Astrocyte (in vitro differentiated cells and primary cell): ENCODE data around the gene DCST1. TPM values are rescaled to one million over a fixed set of nuclear protein-coding genes. Genes with fewer than 3 reads are reported as not detected.

Experiments
- DNase-seq: peaks from one replicate; pipeline ENCODE4 v3.0.0-alpha.2; 2010; ENCODE audit warnings: low read depth
- FAIRE-seq: peaks from 2 replicates; lab custom pipeline; 2011; peaks lifted over from hg19 to GRCh38; lab: Jason Lieb, UNC
- H2AFZ ChIP-seq: 2 replicates; pipeline ENCODE4 v1.6.0; 2012; ENCODE audit warnings: low read depth, low read length, inconsistent platforms
- H3K27ac ChIP-seq: 2 replicates; pipeline ENCODE4 v1.5.1; 2011; ENCODE audit warnings: low read depth, low read length, inconsistent platforms
- H3K27me3 ChIP-seq: 2 replicates; pipeline ENCODE4 v1.6.0; 2011; ENCODE audit warnings: low read length, inconsistent platforms; ENCODE audit not compliant: insufficient read depth
- H3K36me3 ChIP-seq: 2 replicates; pipeline ENCODE4 v1.5.1; 2011; ENCODE audit warnings: low read length, inconsistent platforms; ENCODE audit not compliant: insufficient read depth
- H3K4me1 ChIP-seq: 2 replicates; pipeline ENCODE4 v1.5.1; 2011; ENCODE audit warnings: low read length, inconsistent platforms; ENCODE audit not compliant: insufficient read depth
- H3K4me2 ChIP-seq: 2 replicates; pipeline ENCODE4 v1.6.0; 2012; ENCODE audit warnings: low read length, inconsistent platforms
- H3K4me3 ChIP-seq: 2 replicates; pipeline ENCODE4 v1.5.1; 2011; ENCODE audit warnings: low read depth, mild to moderate bottlenecking, low read length, inconsistent platforms; ENCODE audit not compliant: insufficient read depth
- H3K79me2 ChIP-seq: 2 replicates; pipeline ENCODE4 v1.6.0; 2012; ENCODE audit warnings: mild to moderate bottlenecking, low read length, inconsistent platforms; ENCODE audit not compliant: insufficient read depth
- H3K9ac ChIP-seq: 2 replicates; pipeline ENCODE4 v1.6.0; 2012; ENCODE audit warnings: mild to moderate bottlenecking, low read length, inconsistent platforms
- H3K9me3 ChIP-seq: 2 replicates; pipeline ENCODE4 v1.5.1; 2012; ENCODE audit warnings: low read depth, mild to moderate bottlenecking, low read length, inconsistent platforms; ENCODE audit not compliant: insufficient read depth
- H4K20me1 ChIP-seq: 2 replicates; pipeline ENCODE4 v1.6.0; 2012; ENCODE audit warnings: low read length, inconsistent platforms; ENCODE audit not compliant: insufficient read depth
- H3K27ac Mint-ChIP-seq: one replicate; pipeline ENCODE4 v1.8.0; 2021; ENCODE audit warnings: mild to moderate bottlenecking, mixed read lengths; ENCODE audit not compliant: unreplicated experiment
- H3K27me3 Mint-ChIP-seq: one replicate; pipeline ENCODE4 v1.8.0; 2021; ENCODE audit warnings: low read depth, mixed read lengths; ENCODE audit not compliant: unreplicated experiment
- H3K36me3 Mint-ChIP-seq: one replicate; pipeline ENCODE4 v1.8.0; 2021; ENCODE audit warnings: low read depth, mixed read lengths; ENCODE audit not compliant: unreplicated experiment
- H3K4me1 Mint-ChIP-seq: one replicate; pipeline ENCODE4 v1.8.0; 2021; ENCODE audit warnings: low read depth, mixed read lengths; ENCODE audit not compliant: unreplicated experiment
- H3K4me3 Mint-ChIP-seq: one replicate; pipeline ENCODE4 v1.8.0; 2021; ENCODE audit warnings: mild to moderate bottlenecking, moderate library complexity, mixed read lengths; ENCODE audit not compliant: unreplicated experiment
- H3K9me3 Mint-ChIP-seq: one replicate; pipeline ENCODE4 v1.8.0; 2021; ENCODE audit warnings: mild to moderate bottlenecking, mixed read lengths; ENCODE audit not compliant: unreplicated experiment
- CTCF ChIP-seq: IDR thresholded peaks from 2 replicates; pipeline ENCODE4 v1.5.1; 2011; ENCODE audit warnings: low read depth, mild to moderate bottlenecking, inconsistent platforms, low read length, moderate library complexity; ENCODE audit not compliant: insufficient read depth
- EZH2 ChIP-seq: IDR thresholded peaks from 2 replicates; pipeline ENCODE4 v1.6.1; 2012; ENCODE audit warnings: mild to moderate bottlenecking, low read length, inconsistent platforms; ENCODE audit not compliant: insufficient read depth
- total RNA-seq: library from RNA; stranded (reverse); gene quantifications from 2 replicates; pipeline ENCODE4 v1.2.1, GENCODE V29; 2021

The DCST1 gene
- total RNA-seq, 1 donor from 2014 or later: not detected

- Histone ChIP-seq H3K4me3 (no peak overlapping the region), H3K4me2 (no peak overlapping the region), H3K9ac (no peak overlapping the region), H3K36me3 (no peaks in the 10 kb centered on the region), H4K20me1 (peaks cover 41% of the 10 kb centered on the region), H2AFZ (no peak overlapping the region), H3K27me3 (no peaks in the 10 kb centered on the region), H3K27ac (no peak overlapping the region), H3K79me2 (peaks cover 2% of the 10 kb centered on the region), H3K9me3 (no peaks in the 10 kb centered on the region), H3K4me1 (peaks cover 9% of the 10 kb centered on the region)
- Mint-ChIP-seq H3K4me3 (no peak overlapping the region), H3K27me3 (no peaks in the 10 kb centered on the region), H3K9me3 (no peaks in the 10 kb centered on the region), H3K27ac (no peak overlapping the region), H3K4me1 (peaks cover 23% of the 10 kb centered on the region), H3K36me3 (peaks cover 6% of the 10 kb centered on the region)
- DNase-seq: no peak
- no peak for TF ChIP-seq CTCF
- TF ChIP-seq EZH2: no peak
- FAIRE-seq: no peak
Measured at GRCh38 chr1:155014709-155015508, 18.7 kb upstream of the DCST1 start.

- TF ChIP-seq EZH2: no peak
- no peak for TF ChIP-seq CTCF
- Mint-ChIP-seq H3K4me3 (no peak overlapping the region), H3K4me1 (peaks cover 25% of the 10 kb centered on the region)
Measured at GRCh38 chr1:155015527-155016230, 17.9 kb upstream of the DCST1 start.

More at GRCh38 chr1:155015527-155016230, 17.9 kb upstream of the DCST1 start:
- Histone ChIP-seq H4K20me1 (peaks cover 36% of the 10 kb centered on the region), H3K4me1 (peaks cover 9% of the 10 kb centered on the region), H3K4me2 (no peak overlapping the region), H3K27ac (no peak overlapping the region), H3K79me2 (no peaks in the 10 kb centered on the region), H3K27me3 (no peaks in the 10 kb centered on the region), H2AFZ (no peak overlapping the region), H3K9ac (no peak overlapping the region), H3K4me3 (no peak overlapping the region), H3K9me3 (no peaks in the 10 kb centered on the region), H3K36me3 (no peaks in the 10 kb centered on the region)
- Mint-ChIP-seq H3K9me3 (no peaks in the 10 kb centered on the region), H3K36me3 (peaks cover 6% of the 10 kb centered on the region), H3K27me3 (no peaks in the 10 kb centered on the region), H3K27ac (no peak overlapping the region)
- no peak for DNase-seq
- FAIRE-seq: no peak
